Endodermal cell (in vitro differentiated cells): ENCODE measurements around the gene EZR. TPM values are rescaled to one million over a fixed set of nuclear protein-coding genes. Genes with fewer than 3 reads are reported as not detected.

Experiments used
- DNase-seq: peaks from one replicate; pipeline ENCODE4 v3.0.0-alpha.2; 2017
- H3K27ac ChIP-seq: 2 replicates; pipeline ENCODE4 v1.5.1; 2013; ENCODE audit warnings: mild to moderate bottlenecking, low read depth, low read length, moderate library complexity
- H3K27me3 ChIP-seq: 2 replicates; pipeline ENCODE4 v1.6.1; 2013; ENCODE audit warnings: mild to moderate bottlenecking, low read length, moderate library complexity; ENCODE audit not compliant: insufficient read depth, control insufficient read depth, poor library complexity, severe bottlenecking
- H3K36me3 ChIP-seq: 2 replicates; pipeline ENCODE4 v1.7.0; 2013; ENCODE audit warnings: mild to moderate bottlenecking, low read length, moderate library complexity; ENCODE audit not compliant: control insufficient read depth, insufficient read depth
- H3K4me1 ChIP-seq: one replicate; pipeline ENCODE4 v1.7.0; 2013; ENCODE audit warnings: low read length; ENCODE audit not compliant: control insufficient read depth, insufficient read depth
- H3K4me3 ChIP-seq: 2 replicates; pipeline ENCODE4 v1.5.1; 2013; ENCODE audit warnings: mild to moderate bottlenecking, low read length, moderate library complexity
- H3K9ac ChIP-seq: 2 replicates; pipeline ENCODE4 v1.6.1; 2013; ENCODE audit warnings: mild to moderate bottlenecking, low read length, moderate library complexity; ENCODE audit not compliant: poor library complexity, severe bottlenecking; ENCODE audit errors: extremely low read depth
- H3K9me3 ChIP-seq: 2 replicates; pipeline ENCODE4 v1.6.1; 2013; ENCODE audit warnings: mild to moderate bottlenecking, low read length, moderate library complexity; ENCODE audit not compliant: control insufficient read depth
- H3K27ac Mint-ChIP-seq: 2 replicates; pipeline ENCODE4 v1.8.0; 2020; ENCODE audit warnings: mixed read lengths
- H3K27me3 Mint-ChIP-seq: 2 replicates; pipeline ENCODE4 v1.8.0; 2021; ENCODE audit warnings: mild to moderate bottlenecking, mixed read lengths; ENCODE audit not compliant: insufficient read depth
- H3K36me3 Mint-ChIP-seq: 2 replicates; pipeline ENCODE4 v1.8.0; 2020; ENCODE audit warnings: low read depth, mixed read lengths
- H3K4me1 Mint-ChIP-seq: 2 replicates; pipeline ENCODE4 v1.8.0; 2020; ENCODE audit warnings: mixed read lengths
- H3K4me3 Mint-ChIP-seq: 2 replicates; pipeline ENCODE4 v1.8.0; 2020; ENCODE audit warnings: mild to moderate bottlenecking, moderate library complexity, mixed read lengths
- H3K9me3 Mint-ChIP-seq: 2 replicates; pipeline ENCODE4 v1.8.0; 2020; ENCODE audit warnings: mild to moderate bottlenecking, mixed read lengths
- WGBS, 2 experiments: methylation state at CpG; one replicate each; pipeline versions ENCODE4 v1.1.5 to v1.1.7; 2013; ENCODE audit warnings: missing lambda C conversion rate in 2 of 2, mixed read lengths in 1 of 2; ENCODE audit not compliant: insufficient coverage in 1 of 2, insufficient read length in 1 of 2; 5-methylcytosine and 5-hydroxymethylcytosine counted together
- total RNA-seq, 2 donors: library from RNA; stranded (reverse); fragmentation: NEBNext Ultra II Directional in 1 of 2; extraction: Animal tissue kit (Norgen Biotek cat#: 25700) in 1 of 2; gene quantifications; 2 replicates in 1 of 2; 3 replicates in 1 of 2; pipeline ENCODE4 v1.2.1, GENCODE V29; 2021
- TF ChIP-seq, protein P1 (sequence below): fragments of 200-600 bp; sonication (generic); conservative IDR thresholded peaks from 2 replicates; pipeline ENCODE4 v1.5.0; 2021; ENCODE audit warnings: antibody characterized with exemption, mild to moderate bottlenecking

Gene EZR
- total RNA-seq, 2 donors from 2014 or later: 145 to 209 TPM

GRCh38 chr6:158777510-158777909 lies 41.7 kb downstream of the EZR start:
- peaks cover 15% of the 10 kb centered on the region for H3K4me1 ChIP-seq
- H3K27me3 ChIP-seq: no peaks in the 10 kb centered on the region
- H3K4me3 ChIP-seq: no peak overlapping the region
- no peaks in the 10 kb centered on the region for H3K9me3 ChIP-seq
- peaks cover 59% of the 10 kb centered on the region for H3K4me1 Mint-ChIP-seq
- H3K27ac Mint-ChIP-seq: no peak overlapping the region
- peaks cover 95% of the 10 kb centered on the region for H3K36me3 ChIP-seq
- DNase-seq: no peak
- 95 to 100% methylated on average over 1 to 3 of the region's 3 CpGs for WGBS, 2 experiments
- H3K9ac ChIP-seq: no peak overlapping the region
- H3K27me3 Mint-ChIP-seq: no peaks in the 10 kb centered on the region
- no peak overlapping the region for H3K27ac ChIP-seq
- TF ChIP-seq, protein P1, sequence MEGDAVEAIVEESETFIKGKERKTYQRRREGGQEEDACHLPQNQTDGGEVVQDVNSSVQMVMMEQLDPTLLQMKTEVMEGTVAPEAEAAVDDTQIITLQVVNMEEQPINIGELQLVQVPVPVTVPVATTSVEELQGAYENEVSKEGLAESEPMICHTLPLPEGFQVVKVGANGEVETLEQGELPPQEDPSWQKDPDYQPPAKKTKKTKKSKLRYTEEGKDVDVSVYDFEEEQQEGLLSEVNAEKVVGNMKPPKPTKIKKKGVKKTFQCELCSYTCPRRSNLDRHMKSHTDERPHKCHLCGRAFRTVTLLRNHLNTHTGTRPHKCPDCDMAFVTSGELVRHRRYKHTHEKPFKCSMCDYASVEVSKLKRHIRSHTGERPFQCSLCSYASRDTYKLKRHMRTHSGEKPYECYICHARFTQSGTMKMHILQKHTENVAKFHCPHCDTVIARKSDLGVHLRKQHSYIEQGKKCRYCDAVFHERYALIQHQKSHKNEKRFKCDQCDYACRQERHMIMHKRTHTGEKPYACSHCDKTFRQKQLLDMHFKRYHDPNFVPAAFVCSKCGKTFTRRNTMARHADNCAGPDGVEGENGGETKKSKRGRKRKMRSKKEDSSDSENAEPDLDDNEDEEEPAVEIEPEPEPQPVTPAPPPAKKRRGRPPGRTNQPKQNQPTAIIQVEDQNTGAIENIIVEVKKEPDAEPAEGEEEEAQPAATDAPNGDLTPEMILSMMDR: no peak
- H3K9me3 Mint-ChIP-seq: no peaks in the 10 kb centered on the region
- H3K36me3 Mint-ChIP-seq: peaks cover 90% of the 10 kb centered on the region
- no peak overlapping the region for H3K4me3 Mint-ChIP-seq

GRCh38 chr6:158776737-158777136 lies 42.4 kb downstream of the EZR start:
- WGBS, 2 experiments: 86 to 92% methylated on average over 1 to 2 of the region's 2 CpGs
- no peak for DNase-seq
- Mint-ChIP-seq H3K27me3 (no peaks in the 10 kb centered on the region), H3K4me3 (no peak overlapping the region), H3K9me3 (no peaks in the 10 kb centered on the region), H3K36me3 (peaks cover 90% of the 10 kb centered on the region), H3K4me1 (peaks cover 60% of the 10 kb centered on the region), H3K27ac (peak overlapping the region; percentile 9)
- no peaks in the 10 kb centered on the region for H3K9me3 ChIP-seq
- TF ChIP-seq, protein P1: no peak
- H3K4me1 ChIP-seq: peaks cover 15% of the 10 kb centered on the region
- H3K36me3 ChIP-seq: peaks cover 95% of the 10 kb centered on the region
- H3K9ac ChIP-seq: no peak overlapping the region
- H3K4me3 ChIP-seq: no peak overlapping the region
- H3K27ac ChIP-seq: no peak overlapping the region
- no peaks in the 10 kb centered on the region for H3K27me3 ChIP-seq

GRCh38 chr6:158775832-158776231 lies 43.3 kb downstream of the EZR start:
- TF ChIP-seq, protein P1: no peak
- Histone ChIP-seq H3K27ac (no peak overlapping the region), H3K4me3 (no peak overlapping the region), H3K4me1 (peaks cover 15% of the 10 kb centered on the region), H3K9me3 (no peaks in the 10 kb centered on the region), H3K9ac (no peak overlapping the region), H3K27me3 (no peaks in the 10 kb centered on the region), H3K36me3 (peaks cover 95% of the 10 kb centered on the region)
- peaks cover 90% of the 10 kb centered on the region for H3K36me3 Mint-ChIP-seq
- no peak overlapping the region for H3K4me3 Mint-ChIP-seq
- WGBS, 2 experiments: 96 to 98% methylated on average over 5 of the region's 5 CpGs
- DNase-seq: no peak
- H3K4me1 Mint-ChIP-seq: peaks cover 60% of the 10 kb centered on the region
- H3K27ac Mint-ChIP-seq: no peak overlapping the region
- no peaks in the 10 kb centered on the region for H3K9me3 Mint-ChIP-seq
- H3K27me3 Mint-ChIP-seq: no peaks in the 10 kb centered on the region
